Stomach (tissue), 9 donors: ENCODE results near the gene HPCA. TPM values are rescaled to one million over a fixed set of nuclear protein-coding genes. Genes with fewer than 3 reads are reported as not detected.

Experiments used
- DNase-seq, 2 donors: peaks; one replicate each; pipeline versions ENCODE4 v3.0.0 to v3.0.0-alpha.2; 2013 to 2019
- H3K27ac ChIP-seq, 5 donors: fragments of 200-600 bp in 4 of 5; sonication (generic) in 4 of 5; one replicate each; pipeline ENCODE4 v1.5.1; 2013 to 2019; ENCODE audit warnings: mild to moderate bottlenecking in 1 of 5, moderate library complexity in 1 of 5
- H3K27me3 ChIP-seq, 3 donors: fragments of 200-600 bp; sonication (generic); one replicate each; pipeline ENCODE4 v1.5.1; 2017 to 2019; ENCODE audit warnings: mixed run types in 1 of 3
- H3K36me3 ChIP-seq, 4 donors: fragments of 200-600 bp; sonication (generic); 1 replicate in 3 of 4; 2 replicates in 1 of 4; pipeline ENCODE4 v1.5.1; 2016 to 2019
- H3K4me1 ChIP-seq, 4 donors: fragments of 200-600 bp; sonication (generic); one replicate each; pipeline ENCODE4 v1.5.1; 2016 to 2019
- H3K4me3 ChIP-seq, 4 donors: fragments of 200-600 bp; sonication (generic) in 3 of 4; one replicate each; pipeline ENCODE4 v1.5.1; 2016 to 2019; ENCODE audit warnings: mild to moderate bottlenecking in 1 of 4
- H3K9me3 ChIP-seq, 4 donors: fragments of 200-600 bp; sonication (generic); one replicate each; pipeline ENCODE4 v1.5.1; 2016 to 2019
- EP300 ChIP-seq: sonication (generic); formaldehyde crosslinking; IDR thresholded peaks from one replicate; pipeline ENCODE4 v1.6.1; 2017; ENCODE audit warnings: antibody characterized with exemption
- POLR2A ChIP-seq, 4 donors: fragments of 450-650 bp; IDR thresholded peaks; one replicate each; pipeline ENCODE4 v1.6.1; 2016; ENCODE audit warnings: antibody characterized with exemption in 4 of 4, control low read depth in 2 of 4, mild to moderate bottlenecking in 1 of 4, moderate library complexity in 1 of 4
- POLR2AphosphoS5 ChIP-seq, 3 donors: sonication (generic); formaldehyde crosslinking; IDR thresholded peaks; one replicate each; pipeline ENCODE4 v1.6.1; 2016; ENCODE audit warnings: antibody characterized with exemption in 3 of 3
- WGBS, 5 donors: extraction: QIAGEN DNeasy Blood & Tissue Kit in 3 of 5; methylation state at CpG; one replicate each; pipeline versions ENCODE4 v1.1.5 to v1.1.7; 2013 to 2018; 5-methylcytosine and 5-hydroxymethylcytosine counted together
- intact Hi-C: fragments of 100-400 bp; cut with DNase I; formaldehyde crosslinking; loops from one replicate; pipeline ENCODE4 v1.15.1; 2023; ENCODE audit warnings: low total_unique reads
- polyA plus RNA-seq, 3 donors: library from polyadenylated mRNA; stranded (reverse); fragments of 200-250 nt; gene quantifications; one replicate each; pipeline ENCODE4 v1.2.3, GENCODE V29; 2013
- total RNA-seq, 5 donors: library from RNA; depleted of rRNA; stranded (reverse); fragments of >200 nt; gene quantifications; one replicate each; pipeline versions ENCODE4 v1.1.0 to v1.2.3, GENCODE V29; 2014 to 2016
- TF ChIP-seq, protein P1 (sequence below), 7 experiments: fragments of 450-650 bp in 4 of 7; fragments of 200-600 bp in 3 of 7; sonication (generic) in 3 of 7; IDR thresholded peaks; one replicate each; pipeline ENCODE4 v1.5.1; 2016 to 2019; ENCODE audit warnings: antibody characterized with exemption in 7 of 7, control low read depth in 2 of 7, mild to moderate bottlenecking in 1 of 7
- donor health status: healthy with polysubstance abuse.
- donor health status: Bipolar disorder and iron deficiency.
- donor health status: healthy.

Gene HPCA
- total and polyA plus RNA-seq, 8 donors, result 0.30 to 4.9 (median 0.75) TPM; not detected in 5

GRCh38 chr1:32900371-32900955, 14.2 kb downstream of the HPCA start:
- Histone ChIP-seq H3K27me3 (peaks cover 0 to 30% (median 3%) of the 10 kb centered on the region in 3 donors), H3K27ac (peak overlapping the region; percentile 76 to 91 (median 84)), H3K4me3 (peak overlapping the region; percentile 72 to 77 (median 75)), H3K4me1 (peaks cover 12 to 34% (median 30%) of the 10 kb centered on the region in 4 donors), H3K36me3 (peaks cover 0 to 25% (median 15%) of the 10 kb centered on the region in 4 donors), H3K9me3 (no peaks in the 10 kb centered on the region)
- TF ChIP-seq EP300 (no peak), POLR2AphosphoS5 (IDR thresholded peaks at IDR 0.05) (no peak)
- intact Hi-C loops, result no loop called here
- WGBS, 5 donors, result 12 to 15% (median 14%) methylated on average over 16 to 22 of the region's 22 CpGs
- peak in 1 of 2 donors; percentile 32 for DNase-seq

DNA sequence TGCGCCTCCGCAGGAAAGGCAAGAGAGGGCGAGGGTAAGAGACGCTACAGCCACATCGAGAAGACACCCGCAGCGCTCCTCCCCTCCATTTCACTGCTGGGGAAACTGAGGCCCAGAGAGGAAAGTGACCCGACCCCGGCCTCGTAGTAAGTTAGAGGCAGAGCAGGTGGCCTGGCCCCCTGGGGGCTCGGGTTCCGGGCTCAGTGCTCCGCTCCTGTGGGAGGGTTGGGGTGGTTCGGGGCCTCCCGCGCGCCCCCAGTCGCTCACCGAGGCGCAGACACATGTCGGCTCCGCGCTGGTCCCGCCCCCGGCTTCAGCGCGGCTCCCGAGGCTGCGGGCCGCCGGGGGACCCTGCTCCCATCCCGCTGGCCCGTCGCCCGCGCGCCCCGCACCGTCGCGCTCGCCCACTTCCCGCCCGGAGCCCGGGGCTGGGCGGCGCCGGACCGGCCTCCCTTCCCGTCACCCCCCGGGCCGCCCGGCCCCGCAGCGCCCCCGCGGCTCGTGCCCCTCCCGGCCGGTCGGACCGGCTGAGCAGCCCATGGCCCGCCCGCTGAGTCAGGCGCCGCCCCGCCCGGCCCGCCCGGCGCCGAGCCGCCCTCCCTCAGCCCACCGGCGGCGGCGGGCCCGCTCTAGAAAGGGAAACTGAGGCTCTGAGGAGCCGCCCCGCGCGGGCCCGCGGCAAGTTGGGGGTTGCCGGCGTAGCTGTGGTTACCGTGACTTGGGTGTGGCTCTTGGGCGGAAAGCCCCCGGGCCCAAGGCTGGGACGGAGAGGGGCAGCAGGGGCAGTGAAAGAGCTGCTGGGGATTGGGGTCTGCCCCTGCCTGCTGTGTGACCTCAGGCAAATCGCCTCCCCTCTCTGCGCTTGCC, 14.9 kb downstream of the HPCA start, which contains the start of gene TMEM54:
Gene TMEM54 (minus strand): TSS at position 434 of the 867 bp plus-strand sequence. CDS start 151 bp downstream, at position 283.
- Histone ChIP-seq H3K36me3 (peaks cover 0 to 19% (median 9%) of the 10 kb centered on the region in 4 donors), H3K27ac (peak within 1 kb of the TSS; percentile 86 to 91 (median 87)), H3K9me3 (no peaks in the 10 kb centered on the region), H3K27me3 (peaks cover 0 to 30% (median 3%) of the 10 kb centered on the region in 3 donors), H3K4me1 (peaks cover 17 to 37% (median 30%) of the 10 kb centered on the region in 4 donors), H3K4me3 (peak within 1 kb of the TSS; percentile 72 to 77 (median 75))
- peak; percentile 86 to 91 for DNase-seq
- no peak for TF ChIP-seq EP300
- peak in 1 of 3 donors; percentile 3 for TF ChIP-seq POLR2AphosphoS5 (IDR thresholded peaks at IDR 0.05)
- TF ChIP-seq, protein P1, sequence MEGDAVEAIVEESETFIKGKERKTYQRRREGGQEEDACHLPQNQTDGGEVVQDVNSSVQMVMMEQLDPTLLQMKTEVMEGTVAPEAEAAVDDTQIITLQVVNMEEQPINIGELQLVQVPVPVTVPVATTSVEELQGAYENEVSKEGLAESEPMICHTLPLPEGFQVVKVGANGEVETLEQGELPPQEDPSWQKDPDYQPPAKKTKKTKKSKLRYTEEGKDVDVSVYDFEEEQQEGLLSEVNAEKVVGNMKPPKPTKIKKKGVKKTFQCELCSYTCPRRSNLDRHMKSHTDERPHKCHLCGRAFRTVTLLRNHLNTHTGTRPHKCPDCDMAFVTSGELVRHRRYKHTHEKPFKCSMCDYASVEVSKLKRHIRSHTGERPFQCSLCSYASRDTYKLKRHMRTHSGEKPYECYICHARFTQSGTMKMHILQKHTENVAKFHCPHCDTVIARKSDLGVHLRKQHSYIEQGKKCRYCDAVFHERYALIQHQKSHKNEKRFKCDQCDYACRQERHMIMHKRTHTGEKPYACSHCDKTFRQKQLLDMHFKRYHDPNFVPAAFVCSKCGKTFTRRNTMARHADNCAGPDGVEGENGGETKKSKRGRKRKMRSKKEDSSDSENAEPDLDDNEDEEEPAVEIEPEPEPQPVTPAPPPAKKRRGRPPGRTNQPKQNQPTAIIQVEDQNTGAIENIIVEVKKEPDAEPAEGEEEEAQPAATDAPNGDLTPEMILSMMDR (IDR thresholded peaks at IDR 0.05), result peak in 1 of 7 experiments; percentile 2
- TF ChIP-seq POLR2A (IDR thresholded peaks at IDR 0.05), result no peak
- 1 to 2% (median 1%) methylated on average over 43 to 92 of the region's 92 CpGs for WGBS, 5 donors
- intact Hi-C loops, result no loop called here

DNA sequence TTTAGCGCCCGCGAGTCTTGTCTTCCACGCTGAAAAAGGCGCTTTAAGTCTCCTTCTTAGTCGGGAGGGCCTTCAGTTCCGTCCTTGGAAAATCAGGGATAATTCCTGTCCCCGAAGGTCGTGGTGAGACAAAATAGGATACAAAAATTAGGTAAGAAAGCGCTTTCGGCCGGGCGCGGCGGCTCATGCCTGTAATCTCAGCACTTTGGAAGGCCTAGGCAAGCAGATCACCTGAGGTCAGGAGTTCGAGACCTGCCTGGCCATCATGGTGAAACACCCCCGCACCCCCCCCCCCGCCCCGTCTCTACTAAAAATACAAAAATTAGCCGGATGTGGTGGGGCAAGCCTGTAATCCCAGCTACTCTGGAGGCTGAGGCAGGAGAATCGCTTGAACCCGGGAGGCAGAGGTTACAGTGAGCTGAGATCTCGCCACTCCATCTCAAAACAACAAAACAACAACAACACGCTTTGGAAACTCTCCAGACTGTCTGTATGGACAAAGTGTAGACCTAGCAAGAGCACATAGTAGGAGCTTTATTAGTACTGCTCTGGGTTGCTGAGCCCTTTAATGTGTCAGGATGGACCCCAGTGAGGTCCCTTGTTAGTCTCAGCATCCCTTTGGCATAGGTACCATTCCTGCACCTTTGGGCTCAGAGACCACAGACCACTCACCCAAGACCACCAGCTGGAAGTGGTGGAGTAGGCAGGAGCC, 15.7 kb downstream of the HPCA start:
- peaks cover 17 to 39% (median 32%) of the 10 kb centered on the region in 4 donors for H3K4me1 ChIP-seq
- 33 to 47% (median 37%) methylated on average over 21 to 24 of the region's 24 CpGs for WGBS, 5 donors
- TF ChIP-seq POLR2A (IDR thresholded peaks at IDR 0.05) (no peak), EP300 (no peak), POLR2AphosphoS5 (IDR thresholded peaks at IDR 0.05) (no peak)
- TF ChIP-seq, protein P1 (IDR thresholded peaks at IDR 0.05), result no peak

GRCh38 chr1:32902535-32902920, 16.2 kb downstream of the HPCA start:
- no peak for DNase-seq
- no peak overlapping the region for H3K4me3 ChIP-seq
- H3K9me3 ChIP-seq, result no peaks in the 10 kb centered on the region
- intact Hi-C loops, result no loop called here
- H3K27me3 ChIP-seq, result peaks cover 0 to 30% (median 3%) of the 10 kb centered on the region in 3 donors
- peaks cover 18 to 45% (median 34%) of the 10 kb centered on the region in 4 donors for H3K4me1 ChIP-seq
- 76 to 79% (median 78%) methylated on average over 6 of the region's 6 CpGs for whole genome bisulfite sequencing, 5 donors
- TF ChIP-seq POLR2AphosphoS5 (IDR thresholded peaks at IDR 0.05) (no peak), POLR2A (IDR thresholded peaks at IDR 0.05) (no peak), EP300 (no peak)
- TF ChIP-seq, protein P1 (IDR thresholded peaks at IDR 0.05), result no peak
- H3K36me3 ChIP-seq, result peaks cover 0 to 10% (median 4%) of the 10 kb centered on the region in 4 donors
- H3K27ac ChIP-seq, result peak overlapping the region; percentile 59 to 88 (median 86)

More for the DNA sequence above, 15.7 kb downstream of the HPCA start:
- intact Hi-C loops, result no loop called here
- peaks cover 0 to 30% (median 3%) of the 10 kb centered on the region in 3 donors for H3K27me3 ChIP-seq
- DNase-seq, result no peak
- H3K27ac ChIP-seq, result peak overlapping the region; percentile 86 to 91 (median 87)
- no peaks in the 10 kb centered on the region for H3K9me3 ChIP-seq
- peaks cover 0 to 15% (median 5%) of the 10 kb centered on the region in 4 donors for H3K36me3 ChIP-seq
- peak overlapping the region; percentile 72 to 77 (median 75) for H3K4me3 ChIP-seq
